Choroid plexus epithelial cell (primary cell): ENCODE measurements around the gene ANKRD18B.
A peak's percentile ranks its signal among the peaks of the same experiment; 100 is the strongest.

ENCODE experiments used
- DNase-seq: peaks from one replicate; pipeline ENCODE4 v3.0.0-alpha.2; 2010; ENCODE audit warnings: low read depth
- H3K4me3 ChIP-seq: 2 replicates; pipeline ENCODE4 v1.5.1; 2011; ENCODE audit warnings: low read depth, mild to moderate bottlenecking, control low read depth, low read length, moderate library complexity
- CTCF ChIP-seq: conservative IDR thresholded peaks from 2 replicates; pipeline ENCODE4 v1.5.1; 2011; ENCODE audit warnings: low read depth, mild to moderate bottlenecking, control low read depth, inconsistent platforms, low read length, moderate library complexity

The ANKRD18B gene

DNA sequence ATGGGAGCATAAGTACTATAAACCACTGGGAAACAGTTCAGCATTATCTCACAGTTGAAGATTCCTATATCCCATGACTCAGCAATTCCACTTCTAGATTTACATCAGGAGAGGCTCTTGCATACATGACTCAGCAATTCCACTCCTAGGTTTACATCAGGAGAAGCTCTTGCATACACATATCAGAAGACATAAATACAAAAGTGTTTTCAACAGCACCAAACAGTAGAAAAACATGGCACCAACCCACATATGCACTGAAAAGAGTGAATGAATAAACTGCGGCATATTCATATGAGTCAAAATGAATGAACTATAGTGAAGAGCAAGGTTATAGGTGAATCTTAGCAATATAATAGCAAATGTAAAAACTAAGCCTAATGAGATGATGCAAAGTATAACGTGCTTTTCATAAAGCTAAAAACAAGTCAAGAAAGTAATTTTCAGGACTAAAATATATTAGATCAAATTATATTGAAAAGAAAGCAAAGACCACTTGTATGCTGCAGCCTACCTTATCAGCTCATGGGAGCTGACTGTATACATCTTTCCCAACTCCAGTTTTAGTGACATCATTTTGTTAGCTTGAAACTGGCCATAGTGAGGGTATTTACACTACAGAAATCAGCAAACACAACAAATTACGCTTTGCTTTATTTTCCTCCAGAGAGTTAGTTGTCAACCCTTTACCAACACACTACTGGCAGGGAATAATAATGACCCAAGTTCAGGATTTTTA is 95.8 kb downstream of the ANKRD18B start:
- H3K4me3 ChIP-seq: no peak overlapping the region
- DNase-seq: peak; percentile 93
- TF ChIP-seq CTCF: no peak

GRCh38 chr9:33620738-33621439 is 96.8 kb downstream of the ANKRD18B start:
- no peak for TF ChIP-seq CTCF

More at GRCh38 chr9:33620738-33621439, 96.8 kb downstream of the ANKRD18B start:
- no peak overlapping the region for H3K4me3 ChIP-seq
- DNase-seq: peak; percentile 81
